H1 (cell line): ENCODE results near the gene DRC1. TPM values are rescaled to one million over a fixed set of nuclear protein-coding genes. Genes with fewer than 3 reads are reported as not detected.

Experiments used
- CHD7 ChIP-seq: fragments of 300-600 bp; sonication (generic); IDR thresholded peaks from 2 replicates; pipeline ENCODE4 v1.7.1; 2012; ENCODE audit warnings: low read length, moderate library complexity, mild to moderate bottlenecking, inconsistent platforms; ENCODE audit not compliant: insufficient replicate concordance
- KDM4A ChIP-seq: IDR thresholded peaks from one replicate; pipeline ENCODE4 v1.7.1; 2012; ENCODE audit warnings: low read depth, mild to moderate bottlenecking, moderate library complexity, low read length, inconsistent platforms; ENCODE audit not compliant: severe bottlenecking
- MAFK ChIP-seq: IDR thresholded peaks from 2 replicates; pipeline ENCODE4 v1.6.1; 2012; ENCODE audit warnings: low read depth, mild to moderate bottlenecking, improper control_type of control experiment, low read length
- RBBP5 ChIP-seq: IDR thresholded peaks from 2 replicates; pipeline ENCODE4 v1.7.1; 2012; ENCODE audit warnings: low read depth, mild to moderate bottlenecking, inconsistent platforms, low read length, moderate library complexity, borderline replicate concordance
- polyA plus RNA-seq, 7 experiments: library from polyadenylated mRNA; depleted of rRNA in 3 of 7; stranded (reverse) in 5 of 7; unstranded in 2 of 7; fragments of >200 nt in 5 of 7; fragments of 200-250 nt in 2 of 7; gene quantifications; 1 replicate in 5 of 7; 2 replicates in 1 of 7; 4 replicates in 1 of 7; pipeline versions ENCODE4 v1.2.1 to v1.2.3, GENCODE V29; 2011 to 2013; ENCODE audit warnings: missing spikeins in 2 of 7, mixed read lengths in 2 of 7
- total RNA-seq: library from RNA; stranded (reverse); fragmentation: NEBNext Ultra II Directional; extraction: Animal tissue kit (Norgen Biotek cat#: 25700); gene quantifications from 2 replicates; pipeline ENCODE4 v1.2.1, GENCODE V29; 2021

Gene DRC1
- total and polyA plus RNA-seq, 2 of the 8 experiments (the other 6 are each of a cell fraction or from before 2014, with no cell fraction given): 0.08 TPM; not detected in 1

GRCh38 chr2:26352892-26353291 lies 48.8 kb upstream of the DRC1 start (continued):
- no peak for TF ChIP-seq CHD7
- TF ChIP-seq MAFK: no peak
- TF ChIP-seq KDM4A: no peak
- no peak for TF ChIP-seq RBBP5
- TF ChIP-seq, all 59 proteins: peak for 0
